GM23338 (cell line): ENCODE measurements around the gene SH3TC1. TPM values are rescaled to one million over a fixed set of nuclear protein-coding genes. Genes with fewer than 3 reads are reported as not detected.

Source experiments
- ATAC-seq: fragments of 200-7000 bp; cut with Tn5 transposase; 3 replicates; pipeline ENCODE4 v1.9.1; 2020
- DNase-seq: peaks from one replicate; pipeline ENCODE4 v3.0.0-alpha.2; 2015; ENCODE audit warnings: low spot score
- H2AFZ ChIP-seq: fragments of 200-600 bp; sonication (generic); 2 replicates; pipeline ENCODE4 v1.8.0; 2016; ENCODE audit warnings: antibody characterized with exemption, mild to moderate bottlenecking, moderate library complexity
- H3F3A ChIP-seq: fragments of 200-600 bp; sonication (generic); replicated peaks from 2 replicates; pipeline ENCODE4 v1.8.0; 2017; ENCODE audit warnings: antibody characterized with exemption, mixed run types, low read depth
- H3K27ac ChIP-seq: fragments of 200-600 bp; sonication (generic); 2 replicates; pipeline ENCODE4 v1.6.1; 2016; ENCODE audit warnings: low read depth
- H3K27me3 ChIP-seq: fragments of 200-600 bp; sonication (generic); 2 replicates; pipeline ENCODE4 v1.8.0; 2016; ENCODE audit warnings: mild to moderate bottlenecking, mixed run types, moderate library complexity; ENCODE audit not compliant: insufficient read depth
- H3K36me3 ChIP-seq: fragments of 200-600 bp; sonication (generic); 2 replicates; pipeline ENCODE4 v1.8.0; 2016; ENCODE audit warnings: mild to moderate bottlenecking; ENCODE audit not compliant: insufficient read depth
- H3K4me1 ChIP-seq: fragments of 200-600 bp; sonication (generic); 2 replicates; pipeline ENCODE4 v1.8.0; 2016; ENCODE audit warnings: mild to moderate bottlenecking, moderate library complexity; ENCODE audit not compliant: insufficient read depth
- H3K4me2 ChIP-seq: fragments of 200-600 bp; sonication (generic); 2 replicates; pipeline ENCODE4 v1.7.1; 2017; ENCODE audit warnings: mixed run types
- H3K4me3 ChIP-seq: fragments of 200-600 bp; sonication (generic); 2 replicates; pipeline ENCODE4 v1.6.1; 2016; ENCODE audit warnings: mixed run types
- H3K79me2 ChIP-seq: fragments of 200-600 bp; sonication (generic); replicated peaks from 2 replicates; pipeline ENCODE4 v1.8.0; 2017; ENCODE audit warnings: mild to moderate bottlenecking; ENCODE audit not compliant: insufficient read depth
- H3K9me2 ChIP-seq: fragments of 200-600 bp; sonication (generic); 2 replicates; pipeline ENCODE4 v1.8.0; 2017; ENCODE audit not compliant: insufficient read depth
- H4K20me1 ChIP-seq: fragments of 200-600 bp; sonication (generic); replicated peaks from 2 replicates; pipeline ENCODE4 v1.8.0; 2017; ENCODE audit warnings: mild to moderate bottlenecking; ENCODE audit not compliant: insufficient read depth
- H3K27ac Mint-ChIP-seq: 2 replicates; pipeline ENCODE4 v1.8.0; 2020; ENCODE audit warnings: inconsistent platforms, mild to moderate bottlenecking, moderate library complexity, mixed read lengths
- H3K27me3 Mint-ChIP-seq: 3 replicates; pipeline ENCODE4 v1.8.0; 2022; ENCODE audit warnings: low read depth, mild to moderate bottlenecking, moderate library complexity, mixed read lengths, inconsistent platforms; ENCODE audit not compliant: insufficient read depth, poor library complexity
- H3K36me3 Mint-ChIP-seq: 3 replicates; pipeline ENCODE4 v1.8.0; 2021; ENCODE audit warnings: low read depth, mild to moderate bottlenecking, inconsistent platforms, moderate library complexity, mixed read lengths
- H3K4me1 Mint-ChIP-seq: 3 replicates; pipeline ENCODE4 v1.8.0; 2020; ENCODE audit warnings: mild to moderate bottlenecking, inconsistent platforms, mixed read lengths
- H3K4me3 Mint-ChIP-seq: 3 replicates; pipeline ENCODE4 v1.8.0; 2021; ENCODE audit warnings: moderate library complexity, mild to moderate bottlenecking, inconsistent platforms, mixed read lengths
- H3K9me3 Mint-ChIP-seq: 3 replicates; pipeline ENCODE4 v1.8.0; 2020; ENCODE audit warnings: moderate library complexity, mild to moderate bottlenecking, inconsistent platforms, mixed read lengths
- CREB1 ChIP-seq: fragments of 250-450 bp; sonication (Bioruptor Pico); IDR thresholded peaks from 2 replicates; pipeline ENCODE4 v1.5.0; 2020; ENCODE audit warnings: low read depth, mild to moderate bottlenecking, moderate library complexity
- EZH2phosphoT487 ChIP-seq: fragments of 200-600 bp; sonication (generic); IDR thresholded peaks from one replicate; pipeline ENCODE4 v1.8.1; 2018; ENCODE audit warnings: antibody characterized with exemption; ENCODE audit not compliant: unreplicated experiment
- NANOG ChIP-seq: IDR thresholded peaks from 2 replicates; pipeline ENCODE4 v1.6.1; 2016; ENCODE audit warnings: antibody characterized with exemption, borderline replicate concordance
- ZNF114 ChIP-seq: fragments of 250-450 bp; sonication (Bioruptor Pico); IDR thresholded peaks from 2 replicates; pipeline ENCODE4 v1.5.0; 2020; ENCODE audit warnings: mild to moderate bottlenecking, moderate library complexity
- ZNF331 ChIP-seq: fragments of 250-450 bp; sonication (Bioruptor Pico); IDR thresholded peaks from 2 replicates; pipeline ENCODE4 v1.5.0; 2020; ENCODE audit warnings: low read depth, mild to moderate bottlenecking, moderate library complexity
- polyA plus RNA-seq: library from polyadenylated mRNA; unstranded; fragments of >200 nt; fragmentation: Nextera tagmentation; extraction: Ambion mirVana; gene quantifications from 2 replicates; pipeline ENCODE4 v1.2.1, GENCODE V29; 2016
- total RNA-seq: library from RNA; depleted of rRNA; stranded (reverse); fragments of >200 nt; shearing (Covaris generic); gene quantifications from 2 replicates; pipeline ENCODE4 v1.2.3, GENCODE V29; 2014
- TF ChIP-seq, protein P1 (sequence below): IDR thresholded peaks from one replicate; pipeline ENCODE4 v1.6.1; 2018; ENCODE audit warnings: antibody characterized with exemption; ENCODE audit not compliant: unreplicated experiment
- TF ChIP-seq, protein P2 (sequence below): IDR thresholded peaks from 2 replicates; pipeline ENCODE4 v1.6.1; 2016; ENCODE audit warnings: antibody characterized with exemption
- TF ChIP-seq, protein P3 (sequence below), 2 experiments: fragments of 200-600 bp in 1 of 2; sonication (generic) in 1 of 2; conservative IDR thresholded peaks; 2 replicates each; pipeline versions ENCODE4 v1.5.1 to v1.6.1; 2016 to 2017; ENCODE audit warnings: antibody characterized with exemption in 2 of 2, low read depth in 2 of 2, mild to moderate bottlenecking in 2 of 2, moderate library complexity in 1 of 2
- TF ChIP-seq, protein P4 (sequence below): fragments of 250-450 bp; sonication (Bioruptor Pico); IDR thresholded peaks from 2 replicates; pipeline ENCODE4 v1.5.0; 2020; ENCODE audit warnings: mild to moderate bottlenecking, moderate library complexity

Gene SH3TC1
- total and polyA plus RNA-seq, 2 experiments from 2014 or later: 0.07 TPM; not detected in 1

DNA sequence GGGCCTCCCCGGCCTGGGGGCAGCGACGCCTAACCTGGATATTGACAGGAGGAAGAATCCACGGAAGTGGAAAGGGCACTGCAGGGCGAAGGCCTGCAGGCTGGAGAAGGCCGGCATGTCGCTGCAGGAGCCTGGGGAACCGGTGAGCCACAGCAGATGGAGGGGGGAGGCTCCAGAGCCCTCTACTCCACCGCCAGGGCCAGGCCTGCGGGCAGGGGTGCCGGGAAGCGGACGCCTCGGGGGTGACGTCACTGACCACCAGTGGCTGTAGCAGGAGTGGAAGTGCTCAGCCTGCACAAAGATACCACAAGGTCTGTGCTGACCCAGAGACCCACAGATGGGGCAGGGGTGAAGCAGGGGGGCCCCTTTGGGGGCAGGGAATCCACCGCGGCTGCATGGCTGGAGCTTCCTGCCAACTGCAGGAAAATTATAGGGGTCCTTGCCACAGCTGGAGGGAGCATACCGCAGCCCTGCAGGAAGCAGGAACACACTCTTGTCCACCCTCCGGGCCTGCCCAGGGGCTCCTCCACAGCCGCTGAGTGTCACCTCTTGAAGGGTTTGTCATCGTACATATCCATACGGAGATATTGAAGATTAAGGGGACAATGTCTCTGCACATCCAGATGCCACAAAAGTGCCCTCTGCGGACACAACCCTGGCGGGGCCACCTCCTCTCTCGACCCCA is 62.9 kb downstream of the SH3TC1 start:
- Mint-ChIP-seq H3K4me3 (no peak overlapping the region), H3K4me1 (peaks cover 13% of the 10 kb centered on the region), H3K27me3 (peaks cover 13% of the 10 kb centered on the region), H3K36me3 (no peaks in the 10 kb centered on the region), H3K27ac (no peak overlapping the region), H3K9me3 (peaks cover 3% of the 10 kb centered on the region; the same call in 2 of the 3 replicates)
- TF ChIP-seq, protein P1, sequence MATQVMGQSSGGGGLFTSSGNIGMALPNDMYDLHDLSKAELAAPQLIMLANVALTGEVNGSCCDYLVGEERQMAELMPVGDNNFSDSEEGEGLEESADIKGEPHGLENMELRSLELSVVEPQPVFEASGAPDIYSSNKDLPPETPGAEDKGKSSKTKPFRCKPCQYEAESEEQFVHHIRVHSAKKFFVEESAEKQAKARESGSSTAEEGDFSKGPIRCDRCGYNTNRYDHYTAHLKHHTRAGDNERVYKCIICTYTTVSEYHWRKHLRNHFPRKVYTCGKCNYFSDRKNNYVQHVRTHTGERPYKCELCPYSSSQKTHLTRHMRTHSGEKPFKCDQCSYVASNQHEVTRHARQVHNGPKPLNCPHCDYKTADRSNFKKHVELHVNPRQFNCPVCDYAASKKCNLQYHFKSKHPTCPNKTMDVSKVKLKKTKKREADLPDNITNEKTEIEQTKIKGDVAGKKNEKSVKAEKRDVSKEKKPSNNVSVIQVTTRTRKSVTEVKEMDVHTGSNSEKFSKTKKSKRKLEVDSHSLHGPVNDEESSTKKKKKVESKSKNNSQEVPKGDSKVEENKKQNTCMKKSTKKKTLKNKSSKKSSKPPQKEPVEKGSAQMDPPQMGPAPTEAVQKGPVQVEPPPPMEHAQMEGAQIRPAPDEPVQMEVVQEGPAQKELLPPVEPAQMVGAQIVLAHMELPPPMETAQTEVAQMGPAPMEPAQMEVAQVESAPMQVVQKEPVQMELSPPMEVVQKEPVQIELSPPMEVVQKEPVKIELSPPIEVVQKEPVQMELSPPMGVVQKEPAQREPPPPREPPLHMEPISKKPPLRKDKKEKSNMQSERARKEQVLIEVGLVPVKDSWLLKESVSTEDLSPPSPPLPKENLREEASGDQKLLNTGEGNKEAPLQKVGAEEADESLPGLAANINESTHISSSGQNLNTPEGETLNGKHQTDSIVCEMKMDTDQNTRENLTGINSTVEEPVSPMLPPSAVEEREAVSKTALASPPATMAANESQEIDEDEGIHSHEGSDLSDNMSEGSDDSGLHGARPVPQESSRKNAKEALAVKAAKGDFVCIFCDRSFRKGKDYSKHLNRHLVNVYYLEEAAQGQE: no peak
- TF ChIP-seq, protein P2, sequence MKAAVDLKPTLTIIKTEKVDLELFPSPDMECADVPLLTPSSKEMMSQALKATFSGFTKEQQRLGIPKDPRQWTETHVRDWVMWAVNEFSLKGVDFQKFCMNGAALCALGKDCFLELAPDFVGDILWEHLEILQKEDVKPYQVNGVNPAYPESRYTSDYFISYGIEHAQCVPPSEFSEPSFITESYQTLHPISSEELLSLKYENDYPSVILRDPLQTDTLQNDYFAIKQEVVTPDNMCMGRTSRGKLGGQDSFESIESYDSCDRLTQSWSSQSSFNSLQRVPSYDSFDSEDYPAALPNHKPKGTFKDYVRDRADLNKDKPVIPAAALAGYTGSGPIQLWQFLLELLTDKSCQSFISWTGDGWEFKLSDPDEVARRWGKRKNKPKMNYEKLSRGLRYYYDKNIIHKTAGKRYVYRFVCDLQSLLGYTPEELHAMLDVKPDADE: no peak
- no peak for TF ChIP-seq ZNF331
- TF ChIP-seq CREB1 (CRISPR knock-in tag): no peak
- TF ChIP-seq, protein P3, sequence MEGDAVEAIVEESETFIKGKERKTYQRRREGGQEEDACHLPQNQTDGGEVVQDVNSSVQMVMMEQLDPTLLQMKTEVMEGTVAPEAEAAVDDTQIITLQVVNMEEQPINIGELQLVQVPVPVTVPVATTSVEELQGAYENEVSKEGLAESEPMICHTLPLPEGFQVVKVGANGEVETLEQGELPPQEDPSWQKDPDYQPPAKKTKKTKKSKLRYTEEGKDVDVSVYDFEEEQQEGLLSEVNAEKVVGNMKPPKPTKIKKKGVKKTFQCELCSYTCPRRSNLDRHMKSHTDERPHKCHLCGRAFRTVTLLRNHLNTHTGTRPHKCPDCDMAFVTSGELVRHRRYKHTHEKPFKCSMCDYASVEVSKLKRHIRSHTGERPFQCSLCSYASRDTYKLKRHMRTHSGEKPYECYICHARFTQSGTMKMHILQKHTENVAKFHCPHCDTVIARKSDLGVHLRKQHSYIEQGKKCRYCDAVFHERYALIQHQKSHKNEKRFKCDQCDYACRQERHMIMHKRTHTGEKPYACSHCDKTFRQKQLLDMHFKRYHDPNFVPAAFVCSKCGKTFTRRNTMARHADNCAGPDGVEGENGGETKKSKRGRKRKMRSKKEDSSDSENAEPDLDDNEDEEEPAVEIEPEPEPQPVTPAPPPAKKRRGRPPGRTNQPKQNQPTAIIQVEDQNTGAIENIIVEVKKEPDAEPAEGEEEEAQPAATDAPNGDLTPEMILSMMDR (conservative IDR thresholded peaks at IDR 0.05; ENCODE audit: low read depth in 2 of 2): no peak
- no peak for TF ChIP-seq ZNF114
- no peak for TF ChIP-seq EZH2phosphoT487
- TF ChIP-seq, protein P4, sequence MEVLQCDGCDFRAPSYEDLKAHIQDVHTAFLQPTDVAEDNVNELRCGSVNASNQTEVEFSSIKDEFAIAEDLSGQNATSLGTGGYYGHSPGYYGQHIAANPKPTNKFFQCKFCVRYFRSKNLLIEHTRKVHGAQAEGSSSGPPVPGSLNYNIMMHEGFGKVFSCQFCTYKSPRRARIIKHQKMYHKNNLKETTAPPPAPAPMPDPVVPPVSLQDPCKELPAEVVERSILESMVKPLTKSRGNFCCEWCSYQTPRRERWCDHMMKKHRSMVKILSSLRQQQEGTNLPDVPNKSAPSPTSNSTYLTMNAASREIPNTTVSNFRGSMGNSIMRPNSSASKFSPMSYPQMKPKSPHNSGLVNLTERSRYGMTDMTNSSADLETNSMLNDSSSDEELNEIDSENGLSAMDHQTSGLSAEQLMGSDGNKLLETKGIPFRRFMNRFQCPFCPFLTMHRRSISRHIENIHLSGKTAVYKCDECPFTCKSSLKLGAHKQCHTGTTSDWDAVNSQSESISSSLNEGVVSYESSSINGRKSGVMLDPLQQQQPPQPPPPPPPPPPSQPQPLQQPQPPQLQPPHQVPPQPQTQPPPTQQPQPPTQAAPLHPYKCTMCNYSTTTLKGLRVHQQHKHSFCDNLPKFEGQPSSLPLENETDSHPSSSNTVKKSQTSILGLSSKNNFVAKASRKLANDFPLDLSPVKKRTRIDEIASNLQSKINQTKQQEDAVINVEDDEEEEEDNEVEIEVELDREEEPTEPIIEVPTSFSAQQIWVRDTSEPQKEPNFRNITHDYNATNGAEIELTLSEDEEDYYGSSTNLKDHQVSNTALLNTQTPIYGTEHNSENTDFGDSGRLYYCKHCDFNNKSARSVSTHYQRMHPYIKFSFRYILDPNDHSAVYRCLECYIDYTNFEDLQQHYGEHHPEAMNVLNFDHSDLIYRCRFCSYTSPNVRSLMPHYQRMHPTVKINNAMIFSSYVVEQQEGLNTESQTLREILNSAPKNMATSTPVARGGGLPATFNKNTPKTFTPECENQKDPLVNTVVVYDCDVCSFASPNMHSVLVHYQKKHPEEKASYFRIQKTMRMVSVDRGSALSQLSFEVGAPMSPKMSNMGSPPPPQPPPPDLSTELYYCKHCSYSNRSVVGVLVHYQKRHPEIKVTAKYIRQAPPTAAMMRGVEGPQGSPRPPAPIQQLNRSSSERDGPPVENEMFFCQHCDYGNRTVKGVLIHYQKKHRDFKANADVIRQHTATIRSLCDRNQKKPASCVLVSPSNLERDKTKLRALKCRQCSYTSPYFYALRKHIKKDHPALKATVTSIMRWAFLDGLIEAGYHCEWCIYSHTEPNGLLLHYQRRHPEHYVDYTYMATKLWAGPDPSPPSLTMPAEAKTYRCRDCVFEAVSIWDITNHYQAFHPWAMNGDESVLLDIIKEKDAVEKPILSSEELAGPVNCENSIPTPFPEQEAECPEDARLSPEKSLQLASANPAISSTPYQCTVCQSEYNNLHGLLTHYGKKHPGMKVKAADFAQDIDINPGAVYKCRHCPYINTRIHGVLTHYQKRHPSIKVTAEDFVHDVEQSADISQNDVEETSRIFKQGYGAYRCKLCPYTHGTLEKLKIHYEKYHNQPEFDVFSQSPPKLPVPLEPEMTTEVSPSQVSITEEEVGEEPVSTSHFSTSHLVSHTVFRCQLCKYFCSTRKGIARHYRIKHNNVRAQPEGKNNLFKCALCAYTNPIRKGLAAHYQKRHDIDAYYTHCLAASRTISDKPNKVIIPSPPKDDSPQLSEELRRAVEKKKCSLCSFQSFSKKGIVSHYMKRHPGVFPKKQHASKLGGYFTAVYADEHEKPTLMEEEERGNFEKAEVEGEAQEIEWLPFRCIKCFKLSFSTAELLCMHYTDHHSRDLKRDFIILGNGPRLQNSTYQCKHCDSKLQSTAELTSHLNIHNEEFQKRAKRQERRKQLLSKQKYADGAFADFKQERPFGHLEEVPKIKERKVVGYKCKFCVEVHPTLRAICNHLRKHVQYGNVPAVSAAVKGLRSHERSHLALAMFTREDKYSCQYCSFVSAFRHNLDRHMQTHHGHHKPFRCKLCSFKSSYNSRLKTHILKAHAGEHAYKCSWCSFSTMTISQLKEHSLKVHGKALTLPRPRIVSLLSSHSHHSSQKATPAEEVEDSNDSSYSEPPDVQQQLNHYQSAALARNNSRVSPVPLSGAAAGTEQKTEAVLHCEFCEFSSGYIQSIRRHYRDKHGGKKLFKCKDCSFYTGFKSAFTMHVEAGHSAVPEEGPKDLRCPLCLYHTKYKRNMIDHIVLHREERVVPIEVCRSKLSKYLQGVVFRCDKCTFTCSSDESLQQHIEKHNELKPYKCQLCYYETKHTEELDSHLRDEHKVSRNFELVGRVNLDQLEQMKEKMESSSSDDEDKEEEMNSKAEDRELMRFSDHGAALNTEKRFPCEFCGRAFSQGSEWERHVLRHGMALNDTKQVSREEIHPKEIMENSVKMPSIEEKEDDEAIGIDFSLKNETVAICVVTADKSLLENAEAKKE (CRISPR knock-in tag): no peak
- no peak for TF ChIP-seq NANOG
- DNase-seq (no peak), ATAC-seq (no peak)
- no peak overlapping the region for H3K4me3 ChIP-seq
- H2AFZ ChIP-seq: no peak overlapping the region
- H3K4me2 ChIP-seq: no peak overlapping the region
- no peaks in the 10 kb centered on the region for H3K79me2 ChIP-seq
- H3K27me3 ChIP-seq: no peaks in the 10 kb centered on the region
- H3F3A ChIP-seq: no peaks in the 10 kb centered on the region
- no peak overlapping the region for H3K27ac ChIP-seq
- H3K9me2 ChIP-seq: no peaks in the 10 kb centered on the region
- H3K4me1 ChIP-seq: no peaks in the 10 kb centered on the region
- H3K36me3 ChIP-seq: no peaks in the 10 kb centered on the region
- H4K20me1 ChIP-seq: no peaks in the 10 kb centered on the region
